KOPT-K1 (cell line): ENCODE data around the gene OSBPL9.

Experiments
- H3K27ac ChIP-seq: fragments of 200-600 bp; sonication (generic); 2 replicates; pipeline ENCODE4 v1.5.1; 2016; ENCODE audit warnings: antibody characterized with exemption, mild to moderate bottlenecking, low read depth, low read length; ENCODE audit not compliant: poor library complexity, severe bottlenecking
- H3K36me3 ChIP-seq: fragments of 200-600 bp; sonication (generic); 2 replicates; pipeline ENCODE4 v1.5.1; 2017; ENCODE audit warnings: antibody characterized with exemption, mild to moderate bottlenecking, low read length, moderate library complexity; ENCODE audit not compliant: insufficient read depth
- H3K9me3 ChIP-seq: fragments of 200-600 bp; sonication (generic); 2 replicates; pipeline ENCODE4 v1.5.1; 2017; ENCODE audit warnings: antibody characterized with exemption, low read length, mild to moderate bottlenecking; ENCODE audit not compliant: insufficient read depth, poor library complexity, severe bottlenecking

OSBPL9 gene

GRCh38 chr1:51734896-51735745 lies 118.2 kb downstream of the OSBPL9 start:
- no peaks in the 10 kb centered on the region for H3K36me3 ChIP-seq
- no peak overlapping the region for H3K27ac ChIP-seq
- no peaks in the 10 kb centered on the region for H3K9me3 ChIP-seq

GRCh38 chr1:51735746-51736254 lies 118.9 kb downstream of the OSBPL9 start:
- Histone ChIP-seq H3K9me3 (no peaks in the 10 kb centered on the region), H3K27ac (no peak overlapping the region), H3K36me3 (no peaks in the 10 kb centered on the region)

DNA sequence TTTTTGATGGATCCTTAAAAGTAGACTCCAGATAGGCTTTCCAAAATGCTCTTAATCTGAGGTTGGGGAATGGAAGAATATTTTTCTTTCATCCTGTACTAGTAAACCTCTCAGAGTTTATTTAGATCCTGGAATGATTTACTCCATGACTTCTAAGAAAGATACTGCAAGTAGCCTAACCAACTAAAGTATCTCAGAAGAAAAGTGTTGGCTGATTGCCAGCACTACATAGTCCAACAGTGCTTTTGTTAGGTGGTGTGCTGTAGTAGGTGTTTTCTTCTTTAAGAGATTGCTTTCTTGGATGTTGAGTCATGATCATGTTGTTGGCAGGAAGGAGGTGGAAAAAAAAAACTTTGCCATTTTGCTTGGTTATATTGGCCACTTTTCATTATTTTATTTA lies 119.8 kb downstream of the OSBPL9 start:
- no peak overlapping the region for H3K27ac ChIP-seq
- H3K9me3 ChIP-seq, result no peaks in the 10 kb centered on the region
- H3K36me3 ChIP-seq, result no peaks in the 10 kb centered on the region

GRCh38 chr1:51738681-51739080 lies 121.8 kb downstream of the OSBPL9 start:
- Histone ChIP-seq H3K9me3 (no peaks in the 10 kb centered on the region), H3K27ac (no peak overlapping the region), H3K36me3 (no peaks in the 10 kb centered on the region)

DNA sequence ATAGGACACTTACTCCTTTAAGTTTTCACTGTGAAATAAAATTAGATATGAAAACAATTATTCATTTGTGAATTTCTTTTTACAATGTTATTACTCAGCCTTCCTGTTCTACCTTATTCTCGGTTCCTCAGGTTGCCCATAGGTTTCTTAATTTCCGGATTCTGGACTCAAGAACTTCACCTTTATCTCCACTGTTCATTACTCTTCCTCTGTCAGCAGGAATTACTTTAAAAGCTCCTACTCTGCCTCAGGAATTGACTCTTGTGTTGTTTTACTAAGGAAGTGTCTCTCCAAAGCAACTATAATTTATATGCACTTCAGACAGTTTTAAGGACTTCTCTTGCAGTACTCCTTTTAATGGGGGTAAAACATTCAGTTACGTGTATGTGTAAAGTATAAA lies 123.8 kb downstream of the OSBPL9 start:
- Histone ChIP-seq H3K27ac (no peak overlapping the region), H3K36me3 (no peaks in the 10 kb centered on the region)

DNA sequence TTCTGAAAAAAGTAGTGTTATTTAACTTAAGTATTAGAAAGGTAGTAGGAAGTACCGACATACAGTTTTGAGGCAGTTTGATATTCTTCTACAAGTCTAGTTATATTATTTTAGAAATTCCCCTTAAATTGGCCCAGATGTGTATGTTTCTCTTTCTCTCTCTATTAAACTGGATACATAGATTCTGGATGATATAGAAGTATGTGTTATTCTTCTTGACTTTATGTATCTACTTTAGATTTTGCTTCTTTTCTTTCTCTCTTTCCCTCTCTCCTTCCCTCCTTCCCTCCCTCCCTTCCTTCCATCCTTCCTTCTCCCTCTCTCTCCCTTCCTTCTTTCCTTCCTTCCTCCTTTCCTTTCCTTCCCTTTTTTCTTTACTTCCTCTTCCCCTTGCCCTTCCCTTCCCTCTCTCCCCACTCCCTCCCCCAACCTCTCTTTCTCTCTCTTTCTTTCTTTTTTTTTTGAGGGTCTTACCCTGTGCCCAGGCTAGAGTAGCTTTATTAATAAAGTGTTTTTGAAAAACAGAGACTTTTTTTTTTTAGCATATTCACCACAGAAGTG lies 124.3 kb downstream of the OSBPL9 start:
- H3K27ac ChIP-seq, result no peak overlapping the region
- H3K36me3 ChIP-seq, result no peaks in the 10 kb centered on the region
- no peaks in the 10 kb centered on the region for H3K9me3 ChIP-seq

More for the DNA sequence above, 123.8 kb downstream of the OSBPL9 start:
- no peaks in the 10 kb centered on the region for H3K9me3 ChIP-seq

GRCh38 chr1:51744506-51745303 lies 127.8 kb downstream of the OSBPL9 start:
- H3K9me3 ChIP-seq, result no peaks in the 10 kb centered on the region

DNA sequence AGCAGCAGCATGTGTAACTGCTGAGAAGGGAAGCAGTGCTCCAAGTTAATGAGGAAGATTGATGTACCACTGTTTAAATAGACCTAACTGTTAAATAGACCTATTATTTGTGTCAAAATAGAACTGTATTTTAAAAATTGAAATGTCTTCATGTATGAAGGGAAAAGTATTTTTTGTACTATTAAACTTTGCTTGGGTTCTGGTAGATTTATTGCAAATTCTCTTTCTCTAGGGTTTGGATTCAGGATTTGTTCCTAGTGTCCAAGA lies 128.3 kb downstream of the OSBPL9 start:
- Histone ChIP-seq H3K27ac (no peak overlapping the region), H3K9me3 (no peaks in the 10 kb centered on the region), H3K36me3 (no peaks in the 10 kb centered on the region; the same call in 1 of the 2 replicates)

More at GRCh38 chr1:51744506-51745303, 127.8 kb downstream of the OSBPL9 start:
- Histone ChIP-seq H3K36me3 (no peaks in the 10 kb centered on the region; the same call in 1 of the 2 replicates), H3K27ac (no peak overlapping the region)

GRCh38 chr1:51749151-51749550 lies 132.3 kb downstream of the OSBPL9 start:
- peaks cover 9% of the 10 kb centered on the region for H3K36me3 ChIP-seq
- peaks cover 5% of the 10 kb centered on the region for H3K9me3 ChIP-seq
- H3K27ac ChIP-seq, result no peak overlapping the region

GRCh38 chr1:51750218-51750617 lies 133.3 kb downstream of the OSBPL9 start:
- Histone ChIP-seq H3K27ac (no peak overlapping the region), H3K36me3 (peaks cover 9% of the 10 kb centered on the region), H3K9me3 (peaks cover 5% of the 10 kb centered on the region)

GRCh38 chr1:51750729-51751128 lies 133.8 kb downstream of the OSBPL9 start:
- H3K27ac ChIP-seq, result no peak overlapping the region
- H3K36me3 ChIP-seq, result peaks cover 9% of the 10 kb centered on the region
- H3K9me3 ChIP-seq, result peaks cover 5% of the 10 kb centered on the region

- no peak overlapping the region for H3K27ac ChIP-seq
- peaks cover 9% of the 10 kb centered on the region for H3K36me3 ChIP-seq
Observed at GRCh38 chr1:51752073-51752948, 135.4 kb downstream of the OSBPL9 start.

DNA sequence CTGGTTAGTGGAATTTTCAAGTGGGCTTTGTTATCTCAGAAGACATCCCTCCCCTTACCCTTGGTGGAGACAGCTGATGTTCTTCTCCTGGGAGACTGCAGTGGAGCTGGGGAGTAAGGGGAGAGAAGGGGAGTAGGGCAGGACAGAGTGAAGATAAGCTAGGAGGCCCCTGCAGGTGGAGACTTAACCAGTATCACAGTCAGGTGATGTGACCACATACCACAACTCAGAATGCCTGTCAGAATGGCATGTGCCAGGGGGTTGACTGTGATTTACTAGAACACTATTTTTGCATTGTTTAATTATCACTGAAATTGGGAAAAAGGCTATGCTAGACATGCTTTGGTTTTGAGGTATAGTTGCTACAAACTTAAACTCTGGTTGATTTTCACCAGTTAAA lies 137.1 kb downstream of the OSBPL9 start:
- no peak overlapping the region for H3K27ac ChIP-seq
- peaks cover 5% of the 10 kb centered on the region for H3K9me3 ChIP-seq
- peaks cover 9% of the 10 kb centered on the region for H3K36me3 ChIP-seq

More at GRCh38 chr1:51752073-51752948, 135.4 kb downstream of the OSBPL9 start:
- H3K9me3 ChIP-seq, result peaks cover 5% of the 10 kb centered on the region

DNA sequence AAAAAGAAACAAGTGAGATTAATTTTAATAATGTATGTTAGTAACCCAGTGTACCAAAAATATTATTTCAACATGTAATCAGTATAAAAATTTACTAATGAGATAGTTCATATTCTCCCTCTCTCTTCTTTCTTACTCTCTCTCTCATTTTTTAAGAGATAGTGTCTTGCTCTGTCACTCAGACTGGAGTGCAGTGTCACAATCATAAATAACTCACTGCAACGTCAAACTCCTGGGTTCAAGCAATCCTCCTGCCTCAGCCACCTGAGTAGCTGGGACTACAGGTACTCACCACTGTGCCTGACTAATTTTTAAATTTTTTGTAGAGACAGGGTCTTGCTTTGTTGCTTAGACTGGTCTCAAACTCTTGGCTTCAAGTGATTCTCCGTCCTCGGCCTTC lies 137.8 kb downstream of the OSBPL9 start:
- Histone ChIP-seq H3K36me3 (peaks cover 9% of the 10 kb centered on the region), H3K27ac (no peak overlapping the region), H3K9me3 (peaks cover 5% of the 10 kb centered on the region)
